Activated CD8-positive, alpha-beta memory T cell treated with anti-CD3 and anti-CD28 coated beads for 1 hour (primary cell): ENCODE results near the gene ADGRA1.

Experiments
- DNase-seq, 2 donors: peaks; one replicate each; pipeline ENCODE4 v3.0.0-alpha.2; 2020; ENCODE audit warnings: low read depth in 1 of 2; ENCODE audit errors: extremely low read depth in 1 of 2

Gene ADGRA1

GRCh38 chr10:133094286-133094685 lies 6.6 kb downstream of the ADGRA1 start:
- DNase-seq = no peak

- DNase-seq = no peak
These were observed 7.1 kb downstream of the ADGRA1 start for GRCh38 chr10:133094866-133095265.

GRCh38 chr10:133095586-133095985 lies 7.9 kb downstream of the ADGRA1 start:
- no peak for DNase-seq

GRCh38 chr10:133096616-133097269 lies 9.0 kb downstream of the ADGRA1 start:
- no peak for DNase-seq

- no peak for DNase-seq
These were observed 9.7 kb downstream of the ADGRA1 start for GRCh38 chr10:133097418-133097817.

GRCh38 chr10:133097961-133098360 lies 10.2 kb downstream of the ADGRA1 start:
- DNase-seq = no peak

- DNase-seq = no peak
These were observed 10.9 kb downstream of the ADGRA1 start for GRCh38 chr10:133098426-133099124.

- DNase-seq = no peak
These were observed 11.8 kb downstream of the ADGRA1 start for GRCh38 chr10:133099571-133099970.

- no peak for DNase-seq
These were observed 12.5 kb downstream of the ADGRA1 start for GRCh38 chr10:133100186-133100585.

- DNase-seq = no peak
These were observed 13.1 kb downstream of the ADGRA1 start for GRCh38 chr10:133100706-133101415.

GRCh38 chr10:133101416-133101810 lies 13.7 kb downstream of the ADGRA1 start:
- no peak for DNase-seq

GRCh38 chr10:133102415-133103095 lies 14.8 kb downstream of the ADGRA1 start:
- no peak for DNase-seq

- DNase-seq = no peak
These were observed 15.7 kb downstream of the ADGRA1 start for GRCh38 chr10:133103311-133103910.

GRCh38 chr10:133104068-133104962 lies 16.6 kb downstream of the ADGRA1 start:
- no peak for DNase-seq

- DNase-seq = no peak
These were observed 17.4 kb downstream of the ADGRA1 start for GRCh38 chr10:133104963-133105640.

GRCh38 chr10:133105686-133106390 lies 18.1 kb downstream of the ADGRA1 start:
- DNase-seq = no peak

- no peak for DNase-seq
These were observed 18.8 kb downstream of the ADGRA1 start for GRCh38 chr10:133106516-133106915.

GRCh38 chr10:133107442-133107841 lies 19.7 kb downstream of the ADGRA1 start:
- no peak for DNase-seq

GRCh38 chr10:133109711-133110110 lies 22.0 kb downstream of the ADGRA1 start:
- DNase-seq = no peak
